OCI-LY1 (cell line): ENCODE measurements around the gene RPLP2.

Experiments used
- H2AFZ ChIP-seq: fragments of 200-600 bp; sonication (generic), shearing (Covaris generic); 2 replicates; pipeline ENCODE4 v1.6.0; 2014; ENCODE audit warnings: antibody characterized with exemption, mild to moderate bottlenecking, low read length
- H3F3A ChIP-seq: fragments of 200-600 bp; sonication (generic), shearing (Covaris generic); 2 replicates; pipeline ENCODE4 v1.6.0; 2014; ENCODE audit warnings: mild to moderate bottlenecking, antibody characterized with exemption, low read length, moderate library complexity; ENCODE audit not compliant: insufficient read depth
- H3K27ac ChIP-seq: fragments of 200-600 bp; sonication (generic); 2 replicates; pipeline ENCODE4 v1.5.1; 2014; ENCODE audit warnings: low read length, mixed run types, mild to moderate bottlenecking, low read depth; ENCODE audit not compliant: poor library complexity, severe bottlenecking
- H3K27me3 ChIP-seq: fragments of 200-600 bp; sonication (generic); 2 replicates; pipeline ENCODE4 v1.6.0; 2014; ENCODE audit warnings: antibody characterized with exemption, mild to moderate bottlenecking, low read length, moderate library complexity; ENCODE audit not compliant: insufficient read depth
- H3K36me3 ChIP-seq: fragments of 200-600 bp; sonication (generic); 2 replicates; pipeline ENCODE4 v1.6.1; 2014; ENCODE audit warnings: mild to moderate bottlenecking, antibody characterized with exemption, low read length, moderate library complexity, mixed read lengths; ENCODE audit not compliant: insufficient read depth
- H3K4me1 ChIP-seq: fragments of 200-600 bp; sonication (generic); 2 replicates; pipeline ENCODE4 v1.5.1; 2014; ENCODE audit warnings: mild to moderate bottlenecking, low read length, moderate library complexity; ENCODE audit not compliant: insufficient read depth, severe bottlenecking
- H3K4me2 ChIP-seq: fragments of 200-600 bp; sonication (generic), shearing (Covaris generic); 2 replicates; pipeline ENCODE4 v1.6.1; 2014; ENCODE audit warnings: low read length
- H3K4me3 ChIP-seq: fragments of 200-600 bp; sonication (generic); 2 replicates; pipeline ENCODE4 v1.5.1; 2014; ENCODE audit warnings: low read length, low read depth, mild to moderate bottlenecking, mixed read lengths; ENCODE audit not compliant: poor library complexity, severe bottlenecking
- H3K79me2 ChIP-seq: fragments of 200-600 bp; shearing (Covaris generic); 2 replicates; pipeline ENCODE4 v1.6.1; 2016; ENCODE audit warnings: mixed run types, low read length, mixed read lengths; ENCODE audit not compliant: insufficient read depth
- H3K9ac ChIP-seq: fragments of 200-600 bp; sonication (generic), shearing (Covaris generic); 2 replicates; pipeline ENCODE4 v1.6.1; 2014; ENCODE audit warnings: mild to moderate bottlenecking, low read length, mixed read lengths
- H3K9me2 ChIP-seq: fragments of 200-600 bp; sonication (generic), shearing (Covaris generic); 2 replicates; pipeline ENCODE4 v1.6.1; 2014; ENCODE audit warnings: low read depth, mild to moderate bottlenecking, low read length, mixed read lengths
- H3K9me3 ChIP-seq: fragments of 200-600 bp; shearing (Covaris generic); 2 replicates; pipeline ENCODE4 v1.6.1; 2014; ENCODE audit warnings: low read length, mixed read lengths
- H4K20me1 ChIP-seq: fragments of 200-600 bp; sonication (generic), shearing (Covaris generic); 2 replicates; pipeline ENCODE4 v1.6.0; 2016; ENCODE audit warnings: mild to moderate bottlenecking, low read length; ENCODE audit not compliant: insufficient read depth
- CTCF ChIP-seq: fragments of 200-600 bp; sonication (generic), shearing (Covaris generic); IDR thresholded peaks from 2 replicates; pipeline ENCODE4 v1.5.1; 2017; ENCODE audit warnings: mild to moderate bottlenecking, antibody characterized with exemption, low read length, moderate library complexity, mixed read lengths
- EZH2 ChIP-seq: fragments of 200-600 bp; sonication (generic), shearing (Covaris generic); IDR thresholded peaks from 2 replicates; pipeline ENCODE4 v1.8.0; 2017; ENCODE audit warnings: borderline replicate concordance, mixed run types, mild to moderate bottlenecking, antibody characterized with exemption, low read length, moderate library complexity, mixed read lengths

RPLP2 gene

DNA sequence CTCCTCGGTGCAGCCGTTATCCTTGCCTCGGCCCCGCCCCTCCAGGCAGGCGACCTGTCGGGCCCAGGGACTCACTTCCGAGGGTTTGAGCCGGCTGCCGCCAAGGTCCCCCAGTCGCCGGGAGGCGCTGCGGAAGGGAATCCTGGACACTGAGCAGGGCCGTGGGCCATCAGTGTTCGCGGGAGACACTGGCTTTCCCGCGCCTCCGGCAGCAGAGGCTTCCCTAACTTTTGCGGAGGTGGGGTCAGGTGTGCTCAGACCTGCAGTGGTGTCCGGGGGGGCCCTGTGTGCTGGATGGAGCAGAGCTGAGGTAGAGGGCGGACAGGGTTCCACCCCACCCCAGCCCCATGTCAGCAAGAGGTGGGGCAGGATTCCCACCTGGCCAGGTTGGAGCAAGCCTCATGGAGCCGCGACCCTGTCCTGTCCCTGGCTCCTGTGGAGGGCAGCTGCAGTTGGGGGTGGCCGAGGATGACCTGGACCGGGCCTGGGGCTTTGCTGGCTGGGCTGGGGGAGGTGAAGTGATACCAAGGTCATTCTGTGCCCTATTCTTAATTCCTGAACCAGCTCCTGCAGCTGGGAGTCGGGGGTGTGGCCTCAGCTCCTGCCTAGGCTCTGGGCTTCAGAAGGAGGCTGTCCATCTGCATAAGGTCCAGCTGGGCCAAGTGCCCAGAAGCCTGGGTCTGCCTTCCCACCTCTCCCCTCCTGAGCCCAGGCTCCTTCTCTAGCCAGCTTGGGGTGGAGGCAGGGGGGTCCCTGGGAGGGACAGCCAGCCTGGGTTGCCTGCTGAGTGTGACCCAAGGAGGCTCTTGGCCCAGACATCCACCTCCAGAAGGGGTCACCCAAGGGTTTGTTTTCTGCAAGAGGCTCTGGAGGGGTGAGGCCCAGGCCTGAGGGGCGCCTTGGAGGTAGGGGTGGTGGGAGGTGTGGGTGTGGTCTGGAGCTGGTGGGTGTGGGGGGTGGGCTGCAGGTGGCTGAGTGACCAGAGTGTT is 41.3 kb downstream of the RPLP2 start:
- H3K27ac ChIP-seq, result no peak overlapping the region
- no peaks in the 10 kb centered on the region for H3K9me2 ChIP-seq
- no peaks in the 10 kb centered on the region for H3K9me3 ChIP-seq
- no peaks in the 10 kb centered on the region for H4K20me1 ChIP-seq
- peak; percentile 61 for TF ChIP-seq CTCF
- no peak for TF ChIP-seq EZH2
- peak overlapping the region; percentile 66 for H3K4me3 ChIP-seq
- no peak overlapping the region for H2AFZ ChIP-seq
- H3K79me2 ChIP-seq, result no peaks in the 10 kb centered on the region
- no peak overlapping the region for H3K9ac ChIP-seq
- peaks cover 18% of the 10 kb centered on the region for H3K4me1 ChIP-seq
- no peaks in the 10 kb centered on the region; the same call in 1 of the 2 replicates for H3K27me3 ChIP-seq
- H3K36me3 ChIP-seq, result no peaks in the 10 kb centered on the region
- H3F3A ChIP-seq, result no peaks in the 10 kb centered on the region
- peak overlapping the region; percentile 83 for H3K4me2 ChIP-seq

GRCh38 chr11:852762-853161 is 43.0 kb downstream of the RPLP2 start:
- H3K9ac ChIP-seq, result no peak overlapping the region

More at GRCh38 chr11:852762-853161, 43.0 kb downstream of the RPLP2 start:
- Histone ChIP-seq H3K4me2 (no peak overlapping the region), H3K9me3 (no peaks in the 10 kb centered on the region), H3K27me3 (no peaks in the 10 kb centered on the region; the same call in 1 of the 2 replicates), H3K36me3 (no peaks in the 10 kb centered on the region), H3K9me2 (no peaks in the 10 kb centered on the region), H4K20me1 (no peaks in the 10 kb centered on the region), H3K4me1 (peaks cover 24% of the 10 kb centered on the region), H3F3A (no peaks in the 10 kb centered on the region), H3K79me2 (no peaks in the 10 kb centered on the region), H2AFZ (no peak overlapping the region), H3K27ac (no peak overlapping the region), H3K4me3 (no peak overlapping the region)
- no peak for TF ChIP-seq EZH2
- no peak for TF ChIP-seq CTCF
